Measurements from ENCODE around the gene ITGAD. TPM values are rescaled to one million over a fixed set of nuclear protein-coding genes. Genes with fewer than 3 reads are reported as not detected.

The ITGAD gene
- total and polyA plus RNA-seq, 2 of the 4 experiments (the other 2 are of a cell fraction) = not detected

- no peak overlapping the region for H2BK120ac ChIP-seq (ENCODE audit: low read depth, low read length)
- H4K91ac ChIP-seq (ENCODE audit: insufficient read depth, low read depth, low read length) = no peak overlapping the region
- dilution Hi-C loops (cut with HindIII; ENCODE audit: low sequenced_read_pairs, unreplicated experiment) (no loop called here), intact Hi-C loops (cut with micrococcal nuclease) (no loop called here), in situ Hi-C loops (cut with MboI; ENCODE audit: low sequenced_read_pairs) (no loop called here)
- no peak overlapping the region for H3K27ac ChIP-seq (ENCODE audit: insufficient read depth, low read length)
- H3K18ac ChIP-seq (ENCODE audit: low read depth, low read length) = no peak overlapping the region
- H3K14ac ChIP-seq (replicated peaks; ENCODE audit: low read depth, low read length) = no peak overlapping the region
- no peak overlapping the region for H4K5ac ChIP-seq (ENCODE audit: low read depth, low read length)
- no peaks in the 10 kb centered on the region for H3K9me3 ChIP-seq (ENCODE audit: control insufficient read depth, insufficient read depth, low read length)
- H2AK5ac ChIP-seq (ENCODE audit: low read depth, low read length) = no peak overlapping the region
- no peak for DNase-seq
- H3K4me3 ChIP-seq (ENCODE audit: insufficient read depth, low read depth, low read length) = no peak overlapping the region
- no peak overlapping the region for H2BK5ac ChIP-seq (ENCODE audit: low read depth, low read length, poor library complexity, severe bottlenecking)
- no peak overlapping the region for H3K4ac ChIP-seq (ENCODE audit: low read depth, low read length)
- H3K4me1 ChIP-seq (ENCODE audit: control insufficient read depth, insufficient read depth, low read length) = no peaks in the 10 kb centered on the region
- no peak overlapping the region for H2AK9ac ChIP-seq (replicated peaks; ENCODE audit: low read depth, low read length, poor library complexity)
- no peak overlapping the region for H3K9ac ChIP-seq (ENCODE audit: low read depth, low read length)
- no peak overlapping the region for H2BK15ac ChIP-seq (ENCODE audit: low read depth, low read length)
- H3K23ac ChIP-seq (ENCODE audit: low read depth, low read length) = no peak overlapping the region
- 100% methylated on average over 1 of the region's 8 CpGs; no CpG with 5 or more reads in 1 of the 2 experiments for WGBS, 2 experiments (ENCODE audit: extremely low coverage in 2 of 2, insufficient read length in 1 of 2)
- H3K56ac ChIP-seq (ENCODE audit: extremely low read depth, insufficient read depth, low read length) = no peak overlapping the region
- no peak overlapping the region for H2BK20ac ChIP-seq (ENCODE audit: low read depth, low read length)
- ATAC-seq (ENCODE audit: low read depth) = no peak
- H3K79me1 ChIP-seq (ENCODE audit: low read depth in 1 of 2, low read length in 2 of 2) = no peaks in the 10 kb centered on the region
- ChIA-PET POLR2A (ENCODE audit: unreplicated experiment) (no interaction called here), CTCF (no interaction called here)
- no peak for TF ChIP-seq RFX5 (IDR thresholded peaks at IDR 0.05; ENCODE audit: low read depth, low read length)
- no peak for TF ChIP-seq ELK1 (IDR thresholded peaks at IDR 0.05; ENCODE audit: borderline replicate concordance, low read depth, low read length)
- no peak for TF ChIP-seq MAFK (IDR thresholded peaks at IDR 0.05; ENCODE audit: low read depth, low read length)
- TF ChIP-seq, protein P1, sequence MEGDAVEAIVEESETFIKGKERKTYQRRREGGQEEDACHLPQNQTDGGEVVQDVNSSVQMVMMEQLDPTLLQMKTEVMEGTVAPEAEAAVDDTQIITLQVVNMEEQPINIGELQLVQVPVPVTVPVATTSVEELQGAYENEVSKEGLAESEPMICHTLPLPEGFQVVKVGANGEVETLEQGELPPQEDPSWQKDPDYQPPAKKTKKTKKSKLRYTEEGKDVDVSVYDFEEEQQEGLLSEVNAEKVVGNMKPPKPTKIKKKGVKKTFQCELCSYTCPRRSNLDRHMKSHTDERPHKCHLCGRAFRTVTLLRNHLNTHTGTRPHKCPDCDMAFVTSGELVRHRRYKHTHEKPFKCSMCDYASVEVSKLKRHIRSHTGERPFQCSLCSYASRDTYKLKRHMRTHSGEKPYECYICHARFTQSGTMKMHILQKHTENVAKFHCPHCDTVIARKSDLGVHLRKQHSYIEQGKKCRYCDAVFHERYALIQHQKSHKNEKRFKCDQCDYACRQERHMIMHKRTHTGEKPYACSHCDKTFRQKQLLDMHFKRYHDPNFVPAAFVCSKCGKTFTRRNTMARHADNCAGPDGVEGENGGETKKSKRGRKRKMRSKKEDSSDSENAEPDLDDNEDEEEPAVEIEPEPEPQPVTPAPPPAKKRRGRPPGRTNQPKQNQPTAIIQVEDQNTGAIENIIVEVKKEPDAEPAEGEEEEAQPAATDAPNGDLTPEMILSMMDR (conservative IDR thresholded peaks at IDR 0.05; ENCODE audit: low read depth, low read length) = no peak
- TF ChIP-seq SMC3 (IDR thresholded peaks at IDR 0.05; ENCODE audit: low read depth, low read length) = no peak
- TF ChIP-seq MAZ (IDR thresholded peaks at IDR 0.05; ENCODE audit: borderline replicate concordance, low read depth, low read length) = no peak
- TF ChIP-seq FOS (IDR thresholded peaks at IDR 0.05; ENCODE audit: low read depth, low read length) = no peak
- TF ChIP-seq RAD21 (IDR thresholded peaks at IDR 0.05; ENCODE audit: low read length) = no peak
- no peak for TF ChIP-seq MXI1 (IDR thresholded peaks at IDR 0.05; ENCODE audit: borderline replicate concordance, low read depth, low read length)
- no peak for TF ChIP-seq NFE2L2 (IDR thresholded peaks at IDR 0.05; ENCODE audit: low read depth, low read length)
- TF ChIP-seq CHD1 (IDR thresholded peaks at IDR 0.05; ENCODE audit: low read depth, low read length) = no peak
- no peak for TF ChIP-seq BHLHE40 (IDR thresholded peaks at IDR 0.05; ENCODE audit: low read depth, low read length)
- TF ChIP-seq POLR2A (IDR thresholded peaks at IDR 0.05; ENCODE audit: low read depth, low read length) = no peak
- no peaks in the 10 kb centered on the region for H4K20me1 ChIP-seq (ENCODE audit: insufficient read depth, low read length)
- no peaks in the 10 kb centered on the region for H3K9me1 ChIP-seq (ENCODE audit: insufficient read depth, low read length)
- H3K36me3 ChIP-seq (ENCODE audit: control insufficient read depth, insufficient read depth, low read length) = no peaks in the 10 kb centered on the region
- BruUV-seq (replicated peaks) = no TSS peak
- peaks cover 2% of the 10 kb centered on the region for H3K27me3 ChIP-seq (ENCODE audit: control insufficient read depth, insufficient read depth, low read length)
- H4K8ac ChIP-seq (ENCODE audit: low read depth in 2 of 2, low read length in 2 of 2) = no peak overlapping the region
- no peak overlapping the region for H2AFZ ChIP-seq (replicated peaks; ENCODE audit: low read length, poor library complexity)
- H3K4me2 ChIP-seq (ENCODE audit: low read depth, low read length) = no peak overlapping the region
Observed at GRCh38 chr16:31363721-31364120, 29.4 kb upstream of the ITGAD start.
